ENCODE data around the gene DLG2.

GRCh38 chr11:83663446-83663845 is 1963.7 kb downstream of the DLG2 start:
- no peak for TF ChIP-seq CTCF (IDR thresholded peaks at IDR 0.05)
- no peak for TF ChIP-seq ZFX (IDR thresholded peaks at IDR 0.05; ENCODE audit: borderline replicate concordance)

Measured in 22Rv1 (cell line).